Liver (tissue), 9 donors: ENCODE data around the gene N4BP2. TPM values are rescaled to one million over a fixed set of nuclear protein-coding genes. Genes with fewer than 3 reads are reported as not detected.

Experiments
- DNase-seq: peaks from one replicate; pipeline ENCODE4 v3.0.0-alpha.2; 2017; ENCODE audit warnings: low spot score
- H3K27ac ChIP-seq, 2 donors: one replicate each; pipeline ENCODE4 v1.7.0; 2013; ENCODE audit warnings: inconsistent platforms in 2 of 2, low read length in 2 of 2, control low read depth in 1 of 2, low read depth in 1 of 2, mild to moderate bottlenecking in 1 of 2
- H3K27me3 ChIP-seq, 4 donors: one replicate each; pipeline versions ENCODE4 v1.6.1 to v1.7.0; 2013; ENCODE audit warnings: low read length in 3 of 4, inconsistent platforms in 1 of 4, mild to moderate bottlenecking in 1 of 4, moderate library complexity in 1 of 4; ENCODE audit not compliant: control insufficient read depth in 4 of 4, insufficient read depth in 4 of 4
- H3K36me3 ChIP-seq, 4 donors: one replicate each; pipeline versions ENCODE4 v1.6.1 to v1.7.0; 2013; ENCODE audit warnings: low read length in 3 of 4, mild to moderate bottlenecking in 3 of 4, low read depth in 1 of 4, moderate library complexity in 1 of 4; ENCODE audit not compliant: control insufficient read depth in 4 of 4, insufficient read depth in 3 of 4
- H3K4me1 ChIP-seq, 4 donors: one replicate each; pipeline versions ENCODE4 v1.6.1 to v1.7.0; 2013; ENCODE audit warnings: low read length in 3 of 4, mild to moderate bottlenecking in 3 of 4, moderate library complexity in 1 of 4; ENCODE audit not compliant: control insufficient read depth in 4 of 4, insufficient read depth in 4 of 4
- H3K4me3 ChIP-seq, 3 donors: one replicate each; pipeline versions ENCODE4 v1.6.1 to v1.7.0; 2013; ENCODE audit warnings: low read length in 3 of 3, control low read depth in 1 of 3, low read depth in 1 of 3, mild to moderate bottlenecking in 1 of 3
- H3K9ac ChIP-seq, 2 donors: one replicate each; pipeline ENCODE4 v1.7.0; 2013; ENCODE audit warnings: low read length in 2 of 2, mild to moderate bottlenecking in 2 of 2, moderate library complexity in 2 of 2, control low read depth in 1 of 2, low read depth in 1 of 2
- H3K9me3 ChIP-seq, 4 donors: one replicate each; pipeline versions ENCODE4 v1.6.1 to v1.7.0; 2013; ENCODE audit warnings: low read length in 3 of 4; ENCODE audit not compliant: control insufficient read depth in 4 of 4
- EGR1 ChIP-seq, 2 donors: IDR thresholded peaks; 2 replicates each; pipeline ENCODE4 v1.6.1; 2016 to 2018; ENCODE audit warnings: antibody characterized with exemption in 2 of 2, low read depth in 2 of 2
- FOXA1 ChIP-seq: IDR thresholded peaks from 2 replicates; pipeline ENCODE4 v1.6.1; 2016; ENCODE audit warnings: antibody characterized with exemption
- FOXA2 ChIP-seq: IDR thresholded peaks from 2 replicates; pipeline ENCODE4 v1.6.1; 2016; ENCODE audit warnings: antibody characterized with exemption
- HNF4A ChIP-seq, 2 donors: conservative IDR thresholded peaks; 2 replicates each; pipeline ENCODE4 v1.6.1; 2016; ENCODE audit warnings: antibody characterized with exemption in 2 of 2, mild to moderate bottlenecking in 2 of 2
- HNF4G ChIP-seq: IDR thresholded peaks from 2 replicates; pipeline ENCODE4 v1.6.1; 2016; ENCODE audit warnings: antibody characterized with exemption
- NR2F2 ChIP-seq: IDR thresholded peaks from 2 replicates; pipeline ENCODE4 v1.6.1; 2016; ENCODE audit warnings: antibody characterized with exemption
- RXRA ChIP-seq, 2 donors: IDR thresholded peaks; 2 replicates each; pipeline ENCODE4 v1.6.1; 2017 to 2018; ENCODE audit warnings: antibody characterized with exemption in 2 of 2, mild to moderate bottlenecking in 1 of 2
- SP1 ChIP-seq: IDR thresholded peaks from 2 replicates; pipeline ENCODE4 v1.6.1; 2018; ENCODE audit warnings: antibody characterized with exemption, mild to moderate bottlenecking
- TAF1 ChIP-seq: conservative IDR thresholded peaks from 2 replicates; pipeline ENCODE4 v1.6.1; 2016; ENCODE audit warnings: antibody characterized with exemption, mild to moderate bottlenecking
- WGBS: extraction: QIAGEN DNeasy Blood & Tissue Kit; methylation state at CpG from one replicate; pipeline ENCODE4 v1.1.7; 2013; 5-methylcytosine and 5-hydroxymethylcytosine counted together
- polyA plus RNA-seq, 2 donors: library from polyadenylated mRNA; stranded (reverse) in 1 of 2; unstranded in 1 of 2; fragments of 200-250 nt in 1 of 2; fragments of >200 nt in 1 of 2; fragmentation: Nextera tagmentation in 1 of 2; extraction: Ambion mirVana in 1 of 2; gene quantifications; one replicate each; pipeline versions ENCODE4 v1.2.1 to v1.2.3, GENCODE V29; 2013 to 2015
- total RNA-seq, 2 donors: library from RNA; depleted of rRNA; stranded (reverse); fragments of >200 nt; gene quantifications; one replicate each; pipeline ENCODE4 v1.2.3, GENCODE V29; 2014
- TF ChIP-seq, protein P1 (sequence below): IDR thresholded peaks from 2 replicates; pipeline ENCODE4 v1.6.1; 2016; ENCODE audit warnings: antibody characterized with exemption
- TF ChIP-seq, protein P2 (sequence below): IDR thresholded peaks from 2 replicates; pipeline ENCODE4 v1.6.1; 2016; ENCODE audit warnings: antibody characterized with exemption, mild to moderate bottlenecking
- TF ChIP-seq, protein P3 (sequence below): IDR thresholded peaks from 2 replicates; pipeline ENCODE4 v1.6.1; 2016; ENCODE audit warnings: antibody characterized with exemption
- TF ChIP-seq, protein P4 (sequence below): fragments of 150-350 bp; IDR thresholded peaks from 2 replicates; pipeline ENCODE4 v1.5.1; 2017; ENCODE audit warnings: improper control_type of control experiment, low read depth, low read length; ENCODE audit not compliant: missing input control
- donor health status: healthy.
- donor health status: healthy.
- donor health status: healthy.
- donor health status: healthy.
- donor health status: healthy.

The N4BP2 gene
- total and polyA plus RNA-seq, 4 donors = 2.3 to 19.9 (median 11.0) TPM

DNA sequence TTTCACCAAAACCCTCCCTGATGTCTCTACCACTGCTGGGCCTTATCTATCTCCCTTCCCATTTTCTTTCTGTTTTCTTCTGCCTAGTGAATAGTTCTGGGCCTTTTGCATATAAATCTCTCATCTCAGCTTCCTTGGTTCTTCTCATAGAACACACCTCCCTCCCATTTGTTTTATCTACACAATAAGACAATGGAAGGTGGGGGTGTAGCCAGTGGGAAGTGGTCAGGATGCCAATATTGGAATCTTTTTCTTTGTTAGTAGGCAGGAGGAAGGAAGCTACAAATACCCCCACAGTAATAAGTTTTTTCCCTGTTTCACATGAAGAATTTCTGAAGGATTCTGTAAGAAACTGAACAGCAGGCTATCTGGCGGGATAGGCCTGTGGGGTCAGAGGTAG, 109.3 kb downstream of the N4BP2 start:
- 97% methylated on average over 1 of the region's 1 CpG for WGBS
- H3K27ac ChIP-seq = no peak overlapping the region
- no peak overlapping the region for H3K9ac ChIP-seq
- TF ChIP-seq, protein P1, sequence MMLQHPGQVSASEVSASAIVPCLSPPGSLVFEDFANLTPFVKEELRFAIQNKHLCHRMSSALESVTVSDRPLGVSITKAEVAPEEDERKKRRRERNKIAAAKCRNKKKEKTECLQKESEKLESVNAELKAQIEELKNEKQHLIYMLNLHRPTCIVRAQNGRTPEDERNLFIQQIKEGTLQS = no peak
- TF ChIP-seq NR2F2 = no peak
- TF ChIP-seq FOXA2 = no peak
- TF ChIP-seq, protein P2, sequence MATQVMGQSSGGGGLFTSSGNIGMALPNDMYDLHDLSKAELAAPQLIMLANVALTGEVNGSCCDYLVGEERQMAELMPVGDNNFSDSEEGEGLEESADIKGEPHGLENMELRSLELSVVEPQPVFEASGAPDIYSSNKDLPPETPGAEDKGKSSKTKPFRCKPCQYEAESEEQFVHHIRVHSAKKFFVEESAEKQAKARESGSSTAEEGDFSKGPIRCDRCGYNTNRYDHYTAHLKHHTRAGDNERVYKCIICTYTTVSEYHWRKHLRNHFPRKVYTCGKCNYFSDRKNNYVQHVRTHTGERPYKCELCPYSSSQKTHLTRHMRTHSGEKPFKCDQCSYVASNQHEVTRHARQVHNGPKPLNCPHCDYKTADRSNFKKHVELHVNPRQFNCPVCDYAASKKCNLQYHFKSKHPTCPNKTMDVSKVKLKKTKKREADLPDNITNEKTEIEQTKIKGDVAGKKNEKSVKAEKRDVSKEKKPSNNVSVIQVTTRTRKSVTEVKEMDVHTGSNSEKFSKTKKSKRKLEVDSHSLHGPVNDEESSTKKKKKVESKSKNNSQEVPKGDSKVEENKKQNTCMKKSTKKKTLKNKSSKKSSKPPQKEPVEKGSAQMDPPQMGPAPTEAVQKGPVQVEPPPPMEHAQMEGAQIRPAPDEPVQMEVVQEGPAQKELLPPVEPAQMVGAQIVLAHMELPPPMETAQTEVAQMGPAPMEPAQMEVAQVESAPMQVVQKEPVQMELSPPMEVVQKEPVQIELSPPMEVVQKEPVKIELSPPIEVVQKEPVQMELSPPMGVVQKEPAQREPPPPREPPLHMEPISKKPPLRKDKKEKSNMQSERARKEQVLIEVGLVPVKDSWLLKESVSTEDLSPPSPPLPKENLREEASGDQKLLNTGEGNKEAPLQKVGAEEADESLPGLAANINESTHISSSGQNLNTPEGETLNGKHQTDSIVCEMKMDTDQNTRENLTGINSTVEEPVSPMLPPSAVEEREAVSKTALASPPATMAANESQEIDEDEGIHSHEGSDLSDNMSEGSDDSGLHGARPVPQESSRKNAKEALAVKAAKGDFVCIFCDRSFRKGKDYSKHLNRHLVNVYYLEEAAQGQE = no peak
- TF ChIP-seq, protein P3, sequence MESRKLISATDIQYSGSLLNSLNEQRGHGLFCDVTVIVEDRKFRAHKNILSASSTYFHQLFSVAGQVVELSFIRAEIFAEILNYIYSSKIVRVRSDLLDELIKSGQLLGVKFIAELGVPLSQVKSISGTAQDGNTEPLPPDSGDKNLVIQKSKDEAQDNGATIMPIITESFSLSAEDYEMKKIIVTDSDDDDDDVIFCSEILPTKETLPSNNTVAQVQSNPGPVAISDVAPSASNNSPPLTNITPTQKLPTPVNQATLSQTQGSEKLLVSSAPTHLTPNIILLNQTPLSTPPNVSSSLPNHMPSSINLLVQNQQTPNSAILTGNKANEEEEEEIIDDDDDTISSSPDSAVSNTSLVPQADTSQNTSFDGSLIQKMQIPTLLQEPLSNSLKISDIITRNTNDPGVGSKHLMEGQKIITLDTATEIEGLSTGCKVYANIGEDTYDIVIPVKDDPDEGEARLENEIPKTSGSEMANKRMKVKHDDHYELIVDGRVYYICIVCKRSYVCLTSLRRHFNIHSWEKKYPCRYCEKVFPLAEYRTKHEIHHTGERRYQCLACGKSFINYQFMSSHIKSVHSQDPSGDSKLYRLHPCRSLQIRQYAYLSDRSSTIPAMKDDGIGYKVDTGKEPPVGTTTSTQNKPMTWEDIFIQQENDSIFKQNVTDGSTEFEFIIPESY = no peak
- TF ChIP-seq HNF4G = no peak
- TF ChIP-seq EGR1 (IDR thresholded peaks at IDR 0.05; ENCODE audit: low read depth in 2 of 2) = no peak
- TF ChIP-seq, protein P4, sequence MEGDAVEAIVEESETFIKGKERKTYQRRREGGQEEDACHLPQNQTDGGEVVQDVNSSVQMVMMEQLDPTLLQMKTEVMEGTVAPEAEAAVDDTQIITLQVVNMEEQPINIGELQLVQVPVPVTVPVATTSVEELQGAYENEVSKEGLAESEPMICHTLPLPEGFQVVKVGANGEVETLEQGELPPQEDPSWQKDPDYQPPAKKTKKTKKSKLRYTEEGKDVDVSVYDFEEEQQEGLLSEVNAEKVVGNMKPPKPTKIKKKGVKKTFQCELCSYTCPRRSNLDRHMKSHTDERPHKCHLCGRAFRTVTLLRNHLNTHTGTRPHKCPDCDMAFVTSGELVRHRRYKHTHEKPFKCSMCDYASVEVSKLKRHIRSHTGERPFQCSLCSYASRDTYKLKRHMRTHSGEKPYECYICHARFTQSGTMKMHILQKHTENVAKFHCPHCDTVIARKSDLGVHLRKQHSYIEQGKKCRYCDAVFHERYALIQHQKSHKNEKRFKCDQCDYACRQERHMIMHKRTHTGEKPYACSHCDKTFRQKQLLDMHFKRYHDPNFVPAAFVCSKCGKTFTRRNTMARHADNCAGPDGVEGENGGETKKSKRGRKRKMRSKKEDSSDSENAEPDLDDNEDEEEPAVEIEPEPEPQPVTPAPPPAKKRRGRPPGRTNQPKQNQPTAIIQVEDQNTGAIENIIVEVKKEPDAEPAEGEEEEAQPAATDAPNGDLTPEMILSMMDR = no peak
- no peak overlapping the region for H3K4me3 ChIP-seq
- DNase-seq = no peak
- H3K4me1 ChIP-seq = no peaks in the 10 kb centered on the region
- H3K9me3 ChIP-seq = peaks cover 0 to 6% (median 0%) of the 10 kb centered on the region in 4 donors
- H3K36me3 ChIP-seq = peaks cover 0 to 7% (median 0%) of the 10 kb centered on the region in 4 donors
- no peaks in the 10 kb centered on the region for H3K27me3 ChIP-seq

DNA sequence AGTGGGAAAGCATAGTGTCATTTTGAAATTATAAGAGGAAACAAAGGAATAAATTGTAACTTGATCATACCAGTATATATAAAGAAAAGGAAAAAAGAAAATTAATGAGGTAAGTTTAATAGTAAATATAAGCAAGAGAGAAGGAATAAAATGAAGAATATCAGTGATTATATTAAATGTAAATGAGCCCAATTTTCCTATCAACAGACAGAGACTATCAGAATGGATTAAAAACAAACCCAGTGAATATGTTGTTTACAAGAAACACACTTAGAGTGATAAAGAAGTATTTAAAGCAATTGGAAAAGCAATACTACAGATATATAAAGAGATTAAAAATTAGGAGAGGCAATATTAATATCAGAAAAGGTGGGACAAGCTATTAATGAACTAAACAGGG, 111.4 kb downstream of the N4BP2 start:
- H3K27me3 ChIP-seq = no peaks in the 10 kb centered on the region
- no peak for DNase-seq
- no peak overlapping the region for H3K9ac ChIP-seq
- H3K4me1 ChIP-seq = no peaks in the 10 kb centered on the region
- peaks cover 0 to 7% (median 0%) of the 10 kb centered on the region in 4 donors for H3K36me3 ChIP-seq
- no peak overlapping the region for H3K4me3 ChIP-seq
- TF ChIP-seq, protein P2 = no peak
- TF ChIP-seq FOXA1 (no peak), RXRA (IDR thresholded peaks at IDR 0.05) (no peak), HNF4G (no peak), SP1 (no peak), HNF4A (conservative IDR thresholded peaks at IDR 0.05) (no peak), TAF1 (no peak), FOXA2 (no peak)
- H3K9me3 ChIP-seq = peaks cover 0 to 6% (median 0%) of the 10 kb centered on the region in 4 donors
- no peak overlapping the region for H3K27ac ChIP-seq
